ENCODE results near the gene PRICKLE4. TPM values are rescaled to one million over a fixed set of nuclear protein-coding genes. Genes with fewer than 3 reads are reported as not detected.

The PRICKLE4 gene
- total and polyA plus RNA-seq, 2 donors (not counting 1 experiment from before 2014, with no cell fraction given): 0.60 TPM; not detected in 1

DNA sequence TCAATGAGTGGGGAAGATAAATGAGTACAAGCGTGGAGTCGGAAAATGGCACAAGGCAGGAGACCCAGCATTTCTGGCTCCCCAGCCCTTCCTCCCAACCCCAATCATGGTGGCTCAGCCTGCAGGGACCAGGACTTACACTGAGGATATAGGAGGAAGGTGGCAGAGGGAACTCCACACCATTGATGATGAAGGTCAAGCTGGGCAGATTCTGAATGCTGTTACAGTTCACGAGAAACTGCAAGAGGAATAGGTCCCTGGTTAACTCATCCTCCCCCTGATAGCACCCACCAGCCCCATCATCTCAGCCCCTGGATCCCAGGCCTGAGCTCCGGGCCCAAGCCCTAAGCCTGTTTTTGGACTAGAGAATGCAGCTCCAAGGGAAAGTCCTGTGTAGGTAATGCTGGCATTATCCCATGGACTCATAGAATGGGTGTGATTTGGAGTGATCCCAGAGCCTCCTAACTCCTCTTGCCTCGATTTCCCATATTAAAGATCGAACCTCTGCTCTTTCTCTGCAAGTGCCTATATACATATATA, 42.9 kb upstream of the PRICKLE4 start:
- H3K4me3 ChIP-seq (ENCODE audit: control extremely low read depth in 1 of 5, extremely low read depth in 1 of 5, insufficient read depth in 1 of 5, low read depth in 2 of 5, low read length in 4 of 5): no peak overlapping the region
- Mint-ChIP-seq H3K9me3 (ENCODE audit: insufficient read depth) (no peaks in the 10 kb centered on the region), H3K4me1 (peaks cover 18% of the 10 kb centered on the region), H3K4me3 (no peak overlapping the region), H3K27ac (no peak overlapping the region), H3K27me3 (no peaks in the 10 kb centered on the region)
- no peak overlapping the region for H2AFZ ChIP-seq (ENCODE audit: insufficient read depth, low read depth, low read length, poor library complexity, severe bottlenecking)
- no peaks in the 10 kb centered on the region for H3K27me3 ChIP-seq (replicated peaks in 1 of 4; ENCODE audit: control extremely low read depth in 1 of 4, control insufficient read depth in 3 of 4, insufficient read depth in 4 of 4, low read length in 3 of 4)
- 100% methylated on average over 1 of the region's 6 CpGs for WGBS (ENCODE audit: insufficient coverage)
- H3K9ac ChIP-seq (ENCODE audit: low read length): no peak overlapping the region
- intact Hi-C loops (cut with micrococcal nuclease): no loop called here
- no peak for TF ChIP-seq EZH2 (IDR thresholded peaks at IDR 0.05; ENCODE audit: borderline replicate concordance, insufficient read depth, low read depth, low read length, poor library complexity, severe bottlenecking)
- TF ChIP-seq, protein P1, sequence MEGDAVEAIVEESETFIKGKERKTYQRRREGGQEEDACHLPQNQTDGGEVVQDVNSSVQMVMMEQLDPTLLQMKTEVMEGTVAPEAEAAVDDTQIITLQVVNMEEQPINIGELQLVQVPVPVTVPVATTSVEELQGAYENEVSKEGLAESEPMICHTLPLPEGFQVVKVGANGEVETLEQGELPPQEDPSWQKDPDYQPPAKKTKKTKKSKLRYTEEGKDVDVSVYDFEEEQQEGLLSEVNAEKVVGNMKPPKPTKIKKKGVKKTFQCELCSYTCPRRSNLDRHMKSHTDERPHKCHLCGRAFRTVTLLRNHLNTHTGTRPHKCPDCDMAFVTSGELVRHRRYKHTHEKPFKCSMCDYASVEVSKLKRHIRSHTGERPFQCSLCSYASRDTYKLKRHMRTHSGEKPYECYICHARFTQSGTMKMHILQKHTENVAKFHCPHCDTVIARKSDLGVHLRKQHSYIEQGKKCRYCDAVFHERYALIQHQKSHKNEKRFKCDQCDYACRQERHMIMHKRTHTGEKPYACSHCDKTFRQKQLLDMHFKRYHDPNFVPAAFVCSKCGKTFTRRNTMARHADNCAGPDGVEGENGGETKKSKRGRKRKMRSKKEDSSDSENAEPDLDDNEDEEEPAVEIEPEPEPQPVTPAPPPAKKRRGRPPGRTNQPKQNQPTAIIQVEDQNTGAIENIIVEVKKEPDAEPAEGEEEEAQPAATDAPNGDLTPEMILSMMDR (IDR thresholded peaks at IDR 0.05): no peak
- DNase-seq (no peak), ATAC-seq (ENCODE audit: low read depth) (no peak)
- H3K4me1 ChIP-seq (ENCODE audit: control insufficient read depth in 2 of 2, insufficient read depth in 2 of 2, low read length in 2 of 2): peaks cover 8 to 19% of the 10 kb centered on the region in 2 donors
- H4K20me1 ChIP-seq (ENCODE audit: control insufficient read depth, insufficient read depth, low read length, poor library complexity, severe bottlenecking): no peaks in the 10 kb centered on the region
- H3K9me3 ChIP-seq (ENCODE audit: control extremely low read depth in 1 of 3, control insufficient read depth in 2 of 3, insufficient read depth in 1 of 3, low read length in 2 of 3): no peaks in the 10 kb centered on the region
- no peak overlapping the region for H3K27ac ChIP-seq (ENCODE audit: low read length in 2 of 2)
- H3K79me2 ChIP-seq (ENCODE audit: control insufficient read depth, insufficient read depth, low read length): peaks cover 12% of the 10 kb centered on the region
- CTCF ChIA-PET: interaction anchor here (7.9 kb wide), 1 partner anchor 32 kb away, joined by 303 read pairs; no protein-coding TSS in a partner anchor
- POLR2A ChIA-PET: no interaction called here
- H3K4me2 ChIP-seq (replicated peaks; ENCODE audit: low read depth, low read length, poor library complexity, severe bottlenecking): no peak overlapping the region
- no peaks in the 10 kb centered on the region for H3K36me3 ChIP-seq (replicated peaks in 1 of 2; ENCODE audit: control extremely low read depth in 1 of 2, control insufficient read depth in 1 of 2, extremely low read depth in 1 of 2, insufficient read depth in 2 of 2, low read length in 1 of 2)

DNA sequence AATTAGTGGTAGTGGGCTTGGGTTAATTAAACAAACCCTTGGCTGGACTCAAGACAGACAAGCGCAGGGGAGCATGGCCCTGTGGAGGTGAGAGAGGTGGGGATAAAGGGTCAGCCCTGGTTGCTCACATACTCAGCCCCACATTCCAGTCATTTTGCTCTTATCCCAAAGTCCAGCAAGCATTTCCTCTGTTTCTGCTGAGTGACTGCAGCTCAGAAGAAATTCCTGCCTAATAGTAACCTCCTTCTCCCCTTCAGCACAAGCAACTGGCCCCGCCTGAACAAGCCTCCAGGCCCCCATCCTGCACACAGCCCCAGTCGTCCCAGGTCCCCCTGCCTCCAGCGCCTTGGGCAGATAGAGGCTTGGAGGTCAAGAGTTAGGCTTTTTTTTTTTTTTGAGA, 41.5 kb upstream of the PRICKLE4 start:
- Histone ChIP-seq H2AFZ (ENCODE audit: insufficient read depth, low read depth, low read length, poor library complexity, severe bottlenecking) (no peak overlapping the region), H3K36me3 (replicated peaks in 1 of 2; ENCODE audit: control extremely low read depth in 1 of 2, control insufficient read depth in 1 of 2, extremely low read depth in 1 of 2, insufficient read depth in 2 of 2, low read length in 1 of 2) (no peaks in the 10 kb centered on the region), H3K27me3 (replicated peaks in 1 of 4; ENCODE audit: control extremely low read depth in 1 of 4, control insufficient read depth in 3 of 4, insufficient read depth in 4 of 4, low read length in 3 of 4) (no peaks in the 10 kb centered on the region), H4K20me1 (ENCODE audit: control insufficient read depth, insufficient read depth, low read length, poor library complexity, severe bottlenecking) (no peaks in the 10 kb centered on the region), H3K27ac (ENCODE audit: low read length in 2 of 2) (no peak overlapping the region), H3K4me1 (ENCODE audit: control insufficient read depth in 2 of 2, insufficient read depth in 2 of 2, low read length in 2 of 2) (peaks cover 4 to 6% of the 10 kb centered on the region in 2 donors), H3K79me2 (ENCODE audit: control insufficient read depth, insufficient read depth, low read length) (no peaks in the 10 kb centered on the region), H3K4me2 (replicated peaks; ENCODE audit: low read depth, low read length, poor library complexity, severe bottlenecking) (no peak overlapping the region), H3K4me3 (ENCODE audit: control extremely low read depth in 1 of 5, extremely low read depth in 1 of 5, insufficient read depth in 1 of 5, low read depth in 2 of 5, low read length in 4 of 5) (no peak overlapping the region), H3K9me3 (ENCODE audit: control extremely low read depth in 1 of 3, control insufficient read depth in 2 of 3, insufficient read depth in 1 of 3, low read length in 2 of 3) (no peaks in the 10 kb centered on the region), H3K9ac (ENCODE audit: low read length) (no peak overlapping the region)
- intact Hi-C loops (cut with micrococcal nuclease): no loop called here
- H3K4me1 Mint-ChIP-seq: peaks cover 5% of the 10 kb centered on the region
- no peak overlapping the region for H3K27ac Mint-ChIP-seq
- no peaks in the 10 kb centered on the region for H3K9me3 Mint-ChIP-seq (ENCODE audit: insufficient read depth)
- TF ChIP-seq, protein P1 (IDR thresholded peaks at IDR 0.05): no peak
- no peak for TF ChIP-seq EZH2 (IDR thresholded peaks at IDR 0.05; ENCODE audit: borderline replicate concordance, insufficient read depth, low read depth, low read length, poor library complexity, severe bottlenecking)
- H3K4me3 Mint-ChIP-seq: no peak overlapping the region
- ChIA-PET POLR2A (no interaction called here), CTCF (no interaction called here)
- no CpG with 5 or more reads among the region's 4 CpGs for WGBS (ENCODE audit: insufficient coverage)
- ATAC-seq (ENCODE audit: low read depth) (no peak), DNase-seq (no peak)
- H3K27me3 Mint-ChIP-seq: no peaks in the 10 kb centered on the region

Data from B cell (primary cell).